Neural crest cell (in vitro differentiated cells): Measurements from ENCODE around the gene DTD2. TPM values are rescaled to one million over a fixed set of nuclear protein-coding genes. Genes with fewer than 3 reads are reported as not detected.

ENCODE experiments used
- DNase-seq: peaks from one replicate; pipeline ENCODE4 v3.0.0; 2021; ENCODE audit warnings: low read depth, mixed read lengths, low spot score
- H3K27ac Mint-ChIP-seq: one replicate; pipeline ENCODE4 v1.8.0; 2021; ENCODE audit warnings: mild to moderate bottlenecking, mixed read lengths; ENCODE audit not compliant: unreplicated experiment
- H3K27me3 Mint-ChIP-seq: 2 replicates; pipeline ENCODE4 v1.8.0; 2021; ENCODE audit warnings: low read depth, mild to moderate bottlenecking, mixed read lengths
- H3K36me3 Mint-ChIP-seq: 2 replicates; pipeline ENCODE4 v1.8.0; 2021; ENCODE audit warnings: low read depth, mild to moderate bottlenecking, mixed read lengths
- H3K4me1 Mint-ChIP-seq: 2 replicates; pipeline ENCODE4 v1.8.0; 2021; ENCODE audit warnings: mixed read lengths
- H3K4me3 Mint-ChIP-seq: one replicate; pipeline ENCODE4 v1.8.0; 2021; ENCODE audit warnings: mild to moderate bottlenecking, mixed read lengths
- H3K9me3 Mint-ChIP-seq: 2 replicates; pipeline ENCODE4 v1.8.0; 2021; ENCODE audit warnings: mixed read lengths
- CTCF ChIP-seq: fragments of 200-600 bp; sonication (generic); conservative IDR thresholded peaks from 2 replicates; pipeline ENCODE4 v1.5.0; 2021; ENCODE audit warnings: antibody characterized with exemption, mild to moderate bottlenecking
- total RNA-seq: library from RNA; stranded (reverse); gene quantifications from 2 replicates; pipeline ENCODE4 v1.2.1, GENCODE V29; 2021

The DTD2 gene
- total RNA-seq, 1 donor from 2014 or later: 35.0 TPM

GRCh38 chr14:31403707-31404106, 53.6 kb downstream of the DTD2 start:
- TF ChIP-seq CTCF: no peak
- no peak for DNase-seq
- H3K9me3 Mint-ChIP-seq: no peaks in the 10 kb centered on the region

DNA sequence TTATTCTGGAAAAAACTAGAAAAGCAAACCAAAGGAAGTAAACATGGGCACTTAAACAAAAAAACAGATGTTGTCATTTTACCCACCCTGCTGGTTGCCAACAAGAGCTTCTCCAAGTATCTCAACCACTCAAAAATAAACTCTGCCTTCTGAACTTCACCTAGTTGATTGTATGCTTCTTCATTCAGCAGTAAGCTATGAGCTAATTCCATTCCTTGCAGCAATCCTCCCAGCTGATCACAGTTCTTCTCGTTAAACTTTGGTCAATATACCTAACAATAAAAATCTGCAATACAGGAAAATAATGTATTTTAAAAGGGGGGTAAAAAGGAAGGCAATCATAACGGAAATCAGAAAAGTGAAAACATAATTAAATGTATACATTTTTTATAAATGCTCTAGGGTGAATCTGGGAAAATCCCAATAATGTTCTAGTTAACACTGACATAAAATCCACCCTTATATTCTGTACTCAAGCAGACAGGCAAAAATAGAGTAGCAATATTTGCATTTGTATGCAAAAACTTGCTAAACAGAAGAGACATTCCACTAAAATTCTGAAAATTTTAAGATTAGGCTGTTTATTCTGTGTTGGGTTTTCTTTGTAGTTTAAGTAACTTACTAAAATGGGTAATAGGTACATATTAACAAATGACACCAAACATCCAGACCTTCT, 54.4 kb downstream of the DTD2 start:
- TF ChIP-seq CTCF: no peak

More at GRCh38 chr14:31403707-31404106, 53.6 kb downstream of the DTD2 start:
- peaks cover 7% of the 10 kb centered on the region for H3K36me3 Mint-ChIP-seq
- H3K4me3 Mint-ChIP-seq: no peak overlapping the region
- no peaks in the 10 kb centered on the region for H3K27me3 Mint-ChIP-seq
- H3K27ac Mint-ChIP-seq: no peak overlapping the region
- no peaks in the 10 kb centered on the region for H3K4me1 Mint-ChIP-seq

GRCh38 chr14:31401369-31401932, 55.9 kb downstream of the DTD2 start:
- Mint-ChIP-seq H3K36me3 (peaks cover 7% of the 10 kb centered on the region), H3K4me3 (no peak overlapping the region), H3K27ac (no peak overlapping the region), H3K9me3 (no peaks in the 10 kb centered on the region), H3K4me1 (no peaks in the 10 kb centered on the region), H3K27me3 (no peaks in the 10 kb centered on the region)
- no peak for DNase-seq
- no peak for TF ChIP-seq CTCF

More for the DNA sequence above, 54.4 kb downstream of the DTD2 start:
- H3K4me1 Mint-ChIP-seq: no peaks in the 10 kb centered on the region
- no peak overlapping the region for H3K4me3 Mint-ChIP-seq
- H3K36me3 Mint-ChIP-seq: peaks cover 7% of the 10 kb centered on the region
- no peak overlapping the region for H3K27ac Mint-ChIP-seq
- H3K27me3 Mint-ChIP-seq: no peaks in the 10 kb centered on the region
- no peaks in the 10 kb centered on the region for H3K9me3 Mint-ChIP-seq
- DNase-seq: no peak

- no peak for DNase-seq
- H3K4me3 Mint-ChIP-seq: no peak overlapping the region
- no peaks in the 10 kb centered on the region for H3K9me3 Mint-ChIP-seq
- no peaks in the 10 kb centered on the region for H3K4me1 Mint-ChIP-seq
- TF ChIP-seq CTCF: no peak
- H3K36me3 Mint-ChIP-seq: peaks cover 7% of the 10 kb centered on the region
- H3K27ac Mint-ChIP-seq: no peak overlapping the region
- no peaks in the 10 kb centered on the region for H3K27me3 Mint-ChIP-seq
Observed at GRCh38 chr14:31400031-31400638, 57.2 kb downstream of the DTD2 start.

Other genes starting within 250 kb of the DTD2 start
- gene HECTD1, start 249.7 kb downstream of the DTD2 start, total RNA-seq: 152 and 166 TPM in 2 replicates
- 32.2 and 32.6 TPM in 2 replicates for gene HEATR5A, start 37.0 kb downstream of the DTD2 start, total RNA-seq
- not detected in 2 replicates for gene GPR33, start 30.5 kb upstream of the DTD2 start, total RNA-seq
- gene NUBPL, start 103.9 kb upstream of the DTD2 start, total RNA-seq: 13.2 and 13.8 TPM in 2 replicates